WERI-Rb-1 (cell line): ENCODE measurements around the gene RIPOR2.

Experiments
- DNase-seq: peaks from one replicate; pipeline ENCODE4 v3.0.0-alpha.2; 2020
- H3K27ac ChIP-seq: fragments of 250-450 bp; sonication (Bioruptor Pico); 2 replicates; pipeline ENCODE4 v1.5.1; 2020; ENCODE audit warnings: mild to moderate bottlenecking, moderate library complexity
- H3K27me3 ChIP-seq: fragments of 250-450 bp; sonication (Bioruptor Pico); 2 replicates; pipeline ENCODE4 v1.5.1; 2021; ENCODE audit warnings: mild to moderate bottlenecking, low read depth, moderate library complexity; ENCODE audit not compliant: insufficient read depth, severe bottlenecking
- H3K36me3 ChIP-seq: fragments of 250-450 bp; sonication (Bioruptor Pico); 2 replicates; pipeline ENCODE4 v1.5.1; 2020; ENCODE audit warnings: mild to moderate bottlenecking, moderate library complexity
- H3K4me3 ChIP-seq: 2 replicates; pipeline ENCODE4 v1.5.1; 2011; ENCODE audit warnings: low read depth, mild to moderate bottlenecking, control low read depth, low read length
- H3K9me3 ChIP-seq: fragments of 250-450 bp; sonication (Bioruptor Pico); 2 replicates; pipeline ENCODE4 v1.5.1; 2021; ENCODE audit warnings: mild to moderate bottlenecking, moderate library complexity; ENCODE audit not compliant: severe bottlenecking
- TF ChIP-seq, protein P1 (sequence below): IDR thresholded peaks from 2 replicates; pipeline ENCODE4 v1.5.1; 2011; ENCODE audit warnings: low read depth, mild to moderate bottlenecking, control low read depth, inconsistent platforms, low read length

The RIPOR2 gene

DNA sequence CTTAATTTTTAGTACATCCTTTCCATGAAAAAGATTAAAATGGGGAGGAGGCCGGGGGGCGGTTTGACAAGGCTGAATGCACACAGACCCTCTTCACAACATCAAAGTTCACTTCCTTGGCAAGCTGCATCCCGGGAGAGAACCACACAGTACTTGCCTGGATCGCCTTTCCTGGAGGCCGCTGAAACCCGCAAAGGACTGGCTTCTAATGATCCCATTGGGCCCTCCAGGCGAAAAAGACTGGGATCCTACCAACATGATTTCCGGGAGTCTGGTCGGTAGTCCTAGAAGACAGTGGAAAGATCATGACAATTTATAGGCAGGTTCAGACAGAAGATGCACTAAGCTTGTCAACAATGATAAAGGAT is 60.2 kb downstream of the RIPOR2 start:
- Histone ChIP-seq H3K27me3 (no peaks in the 10 kb centered on the region), H3K9me3 (peaks cover 7% of the 10 kb centered on the region), H3K36me3 (no peaks in the 10 kb centered on the region), H3K27ac (no peak overlapping the region), H3K4me3 (no peak overlapping the region)
- DNase-seq: no peak
- TF ChIP-seq, protein P1, sequence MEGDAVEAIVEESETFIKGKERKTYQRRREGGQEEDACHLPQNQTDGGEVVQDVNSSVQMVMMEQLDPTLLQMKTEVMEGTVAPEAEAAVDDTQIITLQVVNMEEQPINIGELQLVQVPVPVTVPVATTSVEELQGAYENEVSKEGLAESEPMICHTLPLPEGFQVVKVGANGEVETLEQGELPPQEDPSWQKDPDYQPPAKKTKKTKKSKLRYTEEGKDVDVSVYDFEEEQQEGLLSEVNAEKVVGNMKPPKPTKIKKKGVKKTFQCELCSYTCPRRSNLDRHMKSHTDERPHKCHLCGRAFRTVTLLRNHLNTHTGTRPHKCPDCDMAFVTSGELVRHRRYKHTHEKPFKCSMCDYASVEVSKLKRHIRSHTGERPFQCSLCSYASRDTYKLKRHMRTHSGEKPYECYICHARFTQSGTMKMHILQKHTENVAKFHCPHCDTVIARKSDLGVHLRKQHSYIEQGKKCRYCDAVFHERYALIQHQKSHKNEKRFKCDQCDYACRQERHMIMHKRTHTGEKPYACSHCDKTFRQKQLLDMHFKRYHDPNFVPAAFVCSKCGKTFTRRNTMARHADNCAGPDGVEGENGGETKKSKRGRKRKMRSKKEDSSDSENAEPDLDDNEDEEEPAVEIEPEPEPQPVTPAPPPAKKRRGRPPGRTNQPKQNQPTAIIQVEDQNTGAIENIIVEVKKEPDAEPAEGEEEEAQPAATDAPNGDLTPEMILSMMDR: no peak

DNA sequence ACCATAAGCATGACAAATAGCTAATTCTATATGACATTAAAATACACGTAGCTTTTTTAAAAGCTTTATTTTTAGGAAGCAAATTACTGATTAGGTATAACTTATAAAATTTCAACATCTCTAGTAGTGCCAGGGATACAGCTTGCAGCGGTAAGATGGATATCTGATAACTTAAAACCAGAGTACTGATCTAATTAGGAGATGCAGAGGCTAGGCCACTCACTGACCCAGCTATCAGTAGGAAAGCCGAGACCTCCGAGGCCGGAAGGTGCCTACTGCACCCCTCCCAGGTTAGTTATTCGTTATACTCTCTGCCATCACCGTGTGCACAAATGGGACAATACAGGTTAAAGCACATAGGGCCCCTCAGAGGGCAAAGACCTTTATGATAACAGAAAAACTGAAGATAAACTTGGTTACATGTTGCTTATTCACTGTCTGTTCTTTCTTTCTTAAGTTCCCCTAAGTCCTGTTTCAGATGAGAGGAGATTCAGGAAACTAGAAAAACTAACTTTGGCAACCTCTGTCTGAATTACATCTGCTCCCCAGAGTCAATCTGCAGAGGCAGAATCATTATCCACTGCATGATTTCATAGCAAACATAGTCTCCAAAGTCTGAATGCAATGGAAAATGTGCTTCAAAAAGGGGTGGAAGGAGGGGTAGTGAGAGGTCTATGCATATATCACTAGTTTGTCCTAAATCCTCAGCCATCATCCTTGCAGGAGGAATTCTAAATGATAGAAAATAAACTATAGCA is 60.8 kb downstream of the RIPOR2 start:
- Histone ChIP-seq H3K27ac (no peak overlapping the region), H3K36me3 (no peaks in the 10 kb centered on the region), H3K9me3 (peaks cover 7% of the 10 kb centered on the region), H3K27me3 (no peaks in the 10 kb centered on the region), H3K4me3 (no peak overlapping the region)
- no peak for DNase-seq
- TF ChIP-seq, protein P1: no peak

DNA sequence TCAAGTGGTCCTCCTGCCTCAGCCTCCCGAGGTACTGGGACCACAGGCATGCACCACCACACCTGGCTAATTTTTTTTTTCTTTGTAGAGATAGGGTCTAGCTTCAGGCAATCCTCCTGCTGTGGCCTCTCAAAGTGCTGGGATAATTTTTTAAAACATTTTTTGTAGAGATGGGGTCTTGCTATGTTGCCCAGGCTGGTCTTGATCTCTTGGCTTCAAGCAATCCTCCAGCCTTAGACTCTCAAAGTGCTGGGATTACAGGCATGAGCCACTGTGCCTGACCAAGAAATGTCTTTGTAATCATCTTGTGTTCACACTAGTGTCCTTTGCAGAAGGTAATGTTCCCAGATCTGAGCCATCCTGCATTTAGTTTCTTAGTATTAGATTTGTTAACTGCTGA is 61.6 kb downstream of the RIPOR2 start:
- TF ChIP-seq, protein P1: no peak
- Histone ChIP-seq H3K4me3 (no peak overlapping the region), H3K27ac (no peak overlapping the region), H3K9me3 (peaks cover 7% of the 10 kb centered on the region), H3K27me3 (no peaks in the 10 kb centered on the region), H3K36me3 (no peaks in the 10 kb centered on the region)
- DNase-seq: no peak

DNA sequence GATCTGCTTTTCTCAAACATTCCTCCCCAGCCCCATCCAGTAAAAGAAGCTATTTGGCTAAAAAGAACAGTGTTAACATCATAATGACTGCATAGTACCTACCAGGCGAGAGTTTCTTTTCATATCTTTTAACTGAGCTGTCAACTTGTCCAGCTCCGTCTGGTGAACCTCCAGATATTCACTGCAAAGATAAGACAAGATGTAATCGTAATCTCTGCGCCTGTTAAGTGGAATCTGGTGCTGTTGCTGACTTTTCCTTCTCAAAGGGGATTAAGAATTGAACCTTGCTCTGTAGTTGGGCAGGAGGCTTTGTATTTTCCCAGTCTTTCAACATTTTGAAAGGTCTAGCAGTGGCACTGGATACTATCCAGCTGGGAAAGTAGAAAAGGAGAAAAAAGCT is 63.0 kb downstream of the RIPOR2 start:
- Histone ChIP-seq H3K36me3 (no peaks in the 10 kb centered on the region), H3K27ac (no peak overlapping the region), H3K4me3 (no peak overlapping the region), H3K27me3 (no peaks in the 10 kb centered on the region), H3K9me3 (peaks cover 7% of the 10 kb centered on the region)
- TF ChIP-seq, protein P1: no peak
- no peak for DNase-seq

DNA sequence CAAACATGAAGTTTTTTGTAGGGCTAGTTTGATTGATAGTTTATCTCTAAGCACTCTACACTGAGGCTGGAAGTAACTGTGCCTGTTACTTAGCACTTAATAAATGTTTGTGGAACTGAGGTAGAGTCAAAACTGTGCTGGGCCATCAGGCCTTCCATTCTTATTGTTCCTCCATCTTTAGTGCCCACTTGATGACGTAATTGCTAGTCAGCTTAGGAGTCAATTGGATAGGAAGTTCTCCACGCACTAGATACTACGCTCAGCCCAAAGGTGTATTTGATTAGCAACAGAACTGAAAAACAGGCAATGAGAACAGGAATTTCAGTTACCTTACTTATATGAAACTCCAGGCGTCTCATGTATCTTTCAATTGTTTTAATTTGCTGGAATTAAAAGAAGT is 67.0 kb downstream of the RIPOR2 start:
- no peak overlapping the region for H3K4me3 ChIP-seq
- H3K9me3 ChIP-seq: peaks cover 2% of the 10 kb centered on the region
- no peaks in the 10 kb centered on the region for H3K27me3 ChIP-seq
- TF ChIP-seq, protein P1: no peak
- no peaks in the 10 kb centered on the region for H3K36me3 ChIP-seq
- no peak for DNase-seq
- no peak overlapping the region for H3K27ac ChIP-seq
